Calu3 (cell line): ENCODE measurements around the gene NID2. TPM values are rescaled to one million over a fixed set of nuclear protein-coding genes. Genes with fewer than 3 reads are reported as not detected.

Source experiments
- BruUV-seq: library from RNA; stranded (reverse); fragments of 400-500 nt; replicated peaks from 2 replicates; lab custom pipeline; 2021; lab: Mats Ljungman, UMichigan
- CTCF ChIA-PET: fragments of 300-600 bp; sonication (Branson Sonifier 250); formaldehyde crosslinking; loops from one replicate; lab custom pipeline; 2022; ENCODE audit warnings: antibody characterized with exemption; lab: Charles Lee
- DNase-seq: peaks from one replicate; pipeline ENCODE4 v3.0.0; 2022
- H3K27ac Mint-ChIP-seq: one replicate; pipeline ENCODE4 v1.8.0; 2022; ENCODE audit warnings: mixed read lengths; ENCODE audit not compliant: unreplicated experiment
- H3K27me3 Mint-ChIP-seq: one replicate; pipeline ENCODE4 v1.8.0; 2022; ENCODE audit warnings: mixed read lengths; ENCODE audit not compliant: unreplicated experiment
- H3K36me3 Mint-ChIP-seq: one replicate; pipeline ENCODE4 v1.8.0; 2022; ENCODE audit warnings: mild to moderate bottlenecking, moderate library complexity, mixed read lengths; ENCODE audit not compliant: insufficient read depth, unreplicated experiment
- H3K4me1 Mint-ChIP-seq: one replicate; pipeline ENCODE4 v1.8.0; 2022; ENCODE audit warnings: mild to moderate bottlenecking, low read depth, mixed read lengths; ENCODE audit not compliant: unreplicated experiment
- H3K4me3 Mint-ChIP-seq: one replicate; pipeline ENCODE4 v1.8.0; 2022; ENCODE audit warnings: mild to moderate bottlenecking, low read depth, moderate library complexity, mixed read lengths; ENCODE audit not compliant: unreplicated experiment
- H3K9me3 Mint-ChIP-seq: one replicate; pipeline ENCODE4 v1.8.0; 2022; ENCODE audit warnings: low read depth, mixed read lengths; ENCODE audit not compliant: unreplicated experiment
- intact Hi-C: fragments of 100-400 bp; cut with micrococcal nuclease; formaldehyde crosslinking; loops from one replicate; pipeline ENCODE4 v1.10.0; 2022; ENCODE audit not compliant: unreplicated experiment
- total RNA-seq: library from RNA; stranded (reverse); gene quantifications from 2 replicates; pipeline ENCODE4 v1.2.3, GENCODE V29; 2022
- TF ChIP-seq, protein P1 (sequence below): fragments of 200-600 bp; IDR thresholded peaks from one replicate; pipeline ENCODE4 v1.8.0; 2022; ENCODE audit warnings: antibody characterized with exemption; ENCODE audit not compliant: unreplicated experiment

The NID2 gene
- total RNA-seq, 1 experiment from 2014 or later = not detected

DNA sequence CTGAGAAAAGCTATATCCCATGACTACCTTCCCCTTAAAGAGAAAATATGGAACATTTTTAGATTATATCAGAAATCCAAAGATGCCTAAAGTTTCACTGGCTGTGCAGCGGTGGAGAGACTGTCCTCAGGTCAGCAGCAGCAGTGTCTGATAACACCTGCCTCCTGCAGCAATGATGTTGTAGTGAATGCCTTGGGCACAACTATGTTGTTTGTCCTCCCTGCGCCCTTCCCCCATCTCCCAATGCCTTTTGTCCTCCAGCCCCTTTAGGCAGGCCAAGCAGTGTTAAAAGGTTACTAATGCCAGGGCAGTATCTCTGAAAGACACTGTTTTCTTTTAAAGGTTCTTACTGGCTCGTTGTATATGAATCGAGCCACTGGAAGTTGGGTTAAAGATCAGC, 66.3 kb downstream of the NID2 start:
- Mint-ChIP-seq H3K27me3 (no peaks in the 10 kb centered on the region), H3K27ac (no peak overlapping the region), H3K36me3 (peaks cover 12% of the 10 kb centered on the region), H3K9me3 (no peaks in the 10 kb centered on the region), H3K4me3 (no peak overlapping the region), H3K4me1 (no peaks in the 10 kb centered on the region)
- CTCF ChIA-PET = no interaction called here
- TF ChIP-seq, protein P1, sequence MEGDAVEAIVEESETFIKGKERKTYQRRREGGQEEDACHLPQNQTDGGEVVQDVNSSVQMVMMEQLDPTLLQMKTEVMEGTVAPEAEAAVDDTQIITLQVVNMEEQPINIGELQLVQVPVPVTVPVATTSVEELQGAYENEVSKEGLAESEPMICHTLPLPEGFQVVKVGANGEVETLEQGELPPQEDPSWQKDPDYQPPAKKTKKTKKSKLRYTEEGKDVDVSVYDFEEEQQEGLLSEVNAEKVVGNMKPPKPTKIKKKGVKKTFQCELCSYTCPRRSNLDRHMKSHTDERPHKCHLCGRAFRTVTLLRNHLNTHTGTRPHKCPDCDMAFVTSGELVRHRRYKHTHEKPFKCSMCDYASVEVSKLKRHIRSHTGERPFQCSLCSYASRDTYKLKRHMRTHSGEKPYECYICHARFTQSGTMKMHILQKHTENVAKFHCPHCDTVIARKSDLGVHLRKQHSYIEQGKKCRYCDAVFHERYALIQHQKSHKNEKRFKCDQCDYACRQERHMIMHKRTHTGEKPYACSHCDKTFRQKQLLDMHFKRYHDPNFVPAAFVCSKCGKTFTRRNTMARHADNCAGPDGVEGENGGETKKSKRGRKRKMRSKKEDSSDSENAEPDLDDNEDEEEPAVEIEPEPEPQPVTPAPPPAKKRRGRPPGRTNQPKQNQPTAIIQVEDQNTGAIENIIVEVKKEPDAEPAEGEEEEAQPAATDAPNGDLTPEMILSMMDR = no peak
- DNase-seq = no peak
- intact Hi-C loops = no loop called here
- no TSS peak for BruUV-seq

DNA sequence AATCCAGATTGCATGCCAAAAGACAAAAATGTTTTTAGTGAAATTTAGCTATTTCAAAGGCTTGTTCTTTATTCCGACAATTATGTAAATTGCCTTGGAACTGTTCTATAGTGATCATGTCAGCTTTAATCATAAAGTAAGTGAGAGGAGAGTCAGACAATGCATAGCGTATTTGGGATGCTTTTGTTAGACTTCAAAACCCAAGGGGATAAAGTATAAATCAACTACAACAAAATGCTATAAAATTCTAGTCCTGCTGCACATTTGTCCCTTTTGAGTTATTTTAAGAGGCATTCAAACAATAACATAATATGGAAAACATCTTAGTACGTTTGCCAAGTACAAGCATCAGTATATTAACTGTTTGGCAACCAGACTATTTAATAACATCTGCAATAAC, 68.2 kb downstream of the NID2 start:
- intact Hi-C loops = no loop called here
- Mint-ChIP-seq H3K27ac (no peak overlapping the region), H3K36me3 (peaks cover 12% of the 10 kb centered on the region), H3K4me3 (no peak overlapping the region), H3K9me3 (no peaks in the 10 kb centered on the region), H3K27me3 (no peaks in the 10 kb centered on the region), H3K4me1 (no peaks in the 10 kb centered on the region)
- TF ChIP-seq, protein P1 = no peak
- no TSS peak for BruUV-seq
- CTCF ChIA-PET = no interaction called here
- no peak for DNase-seq

DNA sequence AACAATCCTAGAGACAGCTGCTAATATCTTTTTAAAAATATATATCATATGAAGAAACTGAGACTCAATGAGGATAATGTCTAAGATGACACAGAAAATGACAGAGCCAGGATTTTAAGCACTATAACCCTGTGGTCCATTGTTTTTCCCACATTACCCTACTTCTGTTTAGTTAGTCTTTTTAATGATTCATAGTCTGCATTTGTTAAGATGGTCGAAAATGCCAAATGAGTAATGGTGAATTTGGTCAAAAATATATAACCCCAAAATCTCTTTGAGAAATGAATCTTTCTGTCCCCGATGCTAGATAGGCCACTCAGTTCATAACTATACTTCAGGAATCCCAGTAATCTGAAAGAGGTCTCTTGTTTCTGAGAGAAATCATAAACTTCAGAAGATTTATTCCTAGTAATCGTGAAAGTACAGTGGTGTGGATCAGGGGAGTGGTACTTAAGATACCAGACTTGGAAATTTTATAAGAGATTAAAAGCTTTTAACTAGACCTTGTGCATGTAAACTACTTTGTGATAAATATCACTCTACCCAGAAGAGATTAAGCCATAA, 68.8 kb downstream of the NID2 start:
- CTCF ChIA-PET = no interaction called here
- TF ChIP-seq, protein P1 = no peak
- no TSS peak for BruUV-seq
- peaks cover 5% of the 10 kb centered on the region for H3K4me1 Mint-ChIP-seq
- H3K36me3 Mint-ChIP-seq = peaks cover 12% of the 10 kb centered on the region
- intact Hi-C loops = no loop called here
- H3K27me3 Mint-ChIP-seq = no peaks in the 10 kb centered on the region
- H3K9me3 Mint-ChIP-seq = no peaks in the 10 kb centered on the region
- DNase-seq = no peak
- no peak overlapping the region for H3K27ac Mint-ChIP-seq
- H3K4me3 Mint-ChIP-seq = no peak overlapping the region

DNA sequence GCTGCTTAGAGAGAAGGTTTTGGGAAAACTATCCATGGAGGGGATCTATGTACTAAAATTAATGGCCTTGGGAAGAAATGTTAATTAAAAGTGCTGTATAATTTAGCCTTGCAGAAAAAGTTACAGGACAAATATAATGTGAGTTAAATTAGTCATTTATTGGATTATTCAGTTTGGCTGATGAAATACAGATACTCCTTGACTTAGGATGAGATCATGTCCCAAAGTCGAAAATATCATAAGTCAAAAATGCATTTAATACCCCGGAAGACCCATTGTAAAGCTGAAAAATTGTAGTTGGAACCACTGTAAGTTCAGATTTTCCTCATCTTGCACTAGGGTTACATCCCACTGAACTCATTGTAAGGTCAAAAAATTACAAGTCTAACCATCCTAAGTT, 69.8 kb downstream of the NID2 start:
- no peak for DNase-seq
- intact Hi-C loops = no loop called here
- Mint-ChIP-seq H3K9me3 (no peaks in the 10 kb centered on the region), H3K4me3 (no peak overlapping the region), H3K27ac (no peak overlapping the region), H3K27me3 (no peaks in the 10 kb centered on the region), H3K36me3 (peaks cover 14% of the 10 kb centered on the region), H3K4me1 (peaks cover 9% of the 10 kb centered on the region)
- CTCF ChIA-PET = no interaction called here
- no TSS peak for BruUV-seq
- TF ChIP-seq, protein P1 = no peak
